HCT116 (cell line): ENCODE results near the gene UBE3D. TPM values are rescaled to one million over a fixed set of nuclear protein-coding genes. Genes with fewer than 3 reads are reported as not detected.

Experiments
- ATAC-seq: fragments of 200-7000 bp; cut with Tn5 transposase; 2 replicates; pipeline ENCODE4 v1.9.1; 2020; ENCODE audit warnings: mild to moderate bottlenecking, moderate library complexity
- BruUV-seq: library from RNA; stranded (reverse); fragments of 400-500 nt; replicated peaks from 2 replicates; lab custom pipeline; 2021; lab: Mats Ljungman, UMichigan
- CTCF ChIA-PET: fragments of 300-600 bp; sonication (Branson Sonifier 250); formaldehyde crosslinking; loops from one replicate; lab custom pipeline; 2021; ENCODE audit warnings: antibody characterized with exemption; lab: Charles Lee
- POLR2A ChIA-PET: fragments of 300-600, 350-600 bp; sonication (Branson Sonifier 250); formaldehyde crosslinking; loops from one replicate; lab custom pipeline; 2021; ENCODE audit warnings: antibody characterized with exemption; lab: Charles Lee
- RAD21 ChIA-PET, 2 experiments: fragments of 300-600 bp; sonication (Branson Sonifier 250); formaldehyde crosslinking; loops; one replicate each; lab custom pipeline; 2023; ENCODE audit warnings: low total read pairs in 2 of 2; ENCODE audit not compliant: uncharacterized antibody in 2 of 2, unreplicated experiment in 2 of 2, low non-redundant PET in 1 of 2; lab: Charles Lee
- DNase-seq: peaks from one replicate; pipeline ENCODE4 v3.0.0-alpha.2; 2010; ENCODE audit warnings: low read depth, low spot score
- H2AFZ ChIP-seq: fragments of 200-600 bp; shearing (Covaris generic), sonication (generic); 2 replicates; pipeline ENCODE4 v1.6.1; 2017; ENCODE audit warnings: low read depth, mixed run types, mixed read lengths, antibody characterized with exemption, low read length; ENCODE audit not compliant: poor library complexity, severe bottlenecking
- H3K27ac ChIP-seq: 2 replicates; pipeline ENCODE4 v1.5.1; 2012; ENCODE audit warnings: low read depth, low read length
- H3K27me3 ChIP-seq: fragments of 200-600 bp; sonication (generic); 2 replicates; pipeline ENCODE4 v1.6.1; 2016; ENCODE audit warnings: mixed run types, low read length, mixed read lengths; ENCODE audit not compliant: insufficient read depth
- H3K36me3 ChIP-seq, 2 experiments: fragments of 200-500 bp in 1 of 2; fragments of 200-600 bp in 1 of 2; sonication (Bioruptor generic) in 1 of 2; sonication (generic) in 1 of 2; 2 replicates each; pipeline versions ENCODE4 v1.5.1 to v1.6.1; 2014 to 2016; ENCODE audit warnings: low read length in 2 of 2, inconsistent platforms in 1 of 2, mixed read lengths in 1 of 2, mixed run types in 1 of 2; ENCODE audit not compliant: insufficient read depth in 2 of 2, control insufficient read depth in 1 of 2
- H3K4me1 ChIP-seq, 2 experiments: fragments of 200-600 bp in 1 of 2; sonication (generic) in 1 of 2; 2 replicates each; pipeline versions ENCODE4 v1.5.1 to v1.6.1; 2012 to 2017; ENCODE audit warnings: low read length in 2 of 2, inconsistent platforms in 1 of 2, mild to moderate bottlenecking in 1 of 2, mixed read lengths in 1 of 2, mixed run types in 1 of 2, moderate library complexity in 1 of 2; ENCODE audit not compliant: insufficient read depth in 2 of 2, control insufficient read depth in 1 of 2
- H3K4me2 ChIP-seq: fragments of 200-600 bp; sonication (generic); 2 replicates; pipeline ENCODE4 v1.6.1; 2017; ENCODE audit warnings: mixed run types, low read length, mixed read lengths
- H3K4me3 ChIP-seq, 2 experiments: fragments of 200-600 bp in 1 of 2; sonication (generic) in 1 of 2; replicated peaks in 1 of 2; 2 replicates each; pipeline ENCODE4 v1.5.1; 2011 to 2016; ENCODE audit warnings: low read length in 2 of 2, control low read depth in 1 of 2, low read depth in 1 of 2, mild to moderate bottlenecking in 1 of 2, mixed read lengths in 1 of 2, mixed run types in 1 of 2
- H3K79me2 ChIP-seq: fragments of 200-600 bp; sonication (generic); 2 replicates; pipeline ENCODE4 v1.6.1; 2017; ENCODE audit warnings: mild to moderate bottlenecking, mixed run types, low read length, moderate library complexity, mixed read lengths; ENCODE audit not compliant: insufficient read depth
- H3K9ac ChIP-seq: fragments of 200-600 bp; sonication (generic); 2 replicates; pipeline ENCODE4 v1.6.1; 2016; ENCODE audit warnings: low read length, mixed read lengths
- H3K9me2 ChIP-seq: fragments of 200-600 bp; sonication (generic), shearing (Covaris generic); 2 replicates; pipeline ENCODE4 v1.6.1; 2017; ENCODE audit warnings: mixed run types, mild to moderate bottlenecking, moderate library complexity; ENCODE audit not compliant: insufficient read depth
- H3K9me3 ChIP-seq, 2 experiments: fragments of 200-500 bp in 1 of 2; fragments of 200-600 bp in 1 of 2; sonication (Bioruptor generic) in 1 of 2; sonication (generic) in 1 of 2; 2 replicates each; pipeline ENCODE4 v1.6.1; 2014 to 2017; ENCODE audit warnings: low read length in 2 of 2, mixed read lengths in 2 of 2, inconsistent platforms in 1 of 2, low read depth in 1 of 2, mild to moderate bottlenecking in 1 of 2, mixed run types in 1 of 2, moderate library complexity in 1 of 2; ENCODE audit not compliant: control insufficient read depth in 1 of 2, insufficient read depth in 1 of 2
- H4K20me1 ChIP-seq: fragments of 200-600 bp; sonication (generic), shearing (Covaris generic); 2 replicates; pipeline ENCODE4 v1.6.1; 2017; ENCODE audit warnings: mixed run types, mild to moderate bottlenecking, moderate library complexity; ENCODE audit not compliant: insufficient read depth
- CBX3 ChIP-seq: IDR thresholded peaks from 2 replicates; pipeline ENCODE4 v1.6.1; 2012; ENCODE audit warnings: low read depth
- EGR1 ChIP-seq: IDR thresholded peaks from 2 replicates; pipeline ENCODE4 v1.6.1; 2012; ENCODE audit warnings: low read depth
- FOSL1 ChIP-seq: IDR thresholded peaks from 2 replicates; pipeline ENCODE4 v1.6.1; 2012; ENCODE audit warnings: low read depth
- JUND ChIP-seq: IDR thresholded peaks from 2 replicates; pipeline ENCODE4 v1.6.1; 2012
- MAX ChIP-seq: IDR thresholded peaks from 2 replicates; pipeline ENCODE4 v1.6.1; 2012
- POLR2A ChIP-seq: IDR thresholded peaks from 2 replicates; pipeline ENCODE4 v1.7.0; 2011; ENCODE audit warnings: borderline replicate concordance; ENCODE audit not compliant: insufficient read depth, insufficient read length; ENCODE audit errors: extremely low read depth
- POLR2AphosphoS5 ChIP-seq: IDR thresholded peaks from 2 replicates; pipeline ENCODE4 v1.6.1; 2011; ENCODE audit warnings: mild to moderate bottlenecking, low read depth, low read length, moderate library complexity
- REST ChIP-seq: IDR thresholded peaks from 2 replicates; pipeline ENCODE4 v1.6.1; 2012; ENCODE audit warnings: low read depth
- SIN3A ChIP-seq: IDR thresholded peaks from 2 replicates; pipeline ENCODE4 v1.6.1; 2012; ENCODE audit warnings: low read depth
- SP1 ChIP-seq: IDR thresholded peaks from 2 replicates; pipeline ENCODE4 v1.6.1; 2012; ENCODE audit warnings: low read depth
- TCF7L2 ChIP-seq: IDR thresholded peaks from 2 replicates; pipeline ENCODE4 v1.7.0; 2011; ENCODE audit warnings: borderline replicate concordance, inconsistent platforms; ENCODE audit not compliant: insufficient read depth, insufficient read length; ENCODE audit errors: extremely low read depth
- YY1 ChIP-seq: IDR thresholded peaks from 2 replicates; pipeline ENCODE4 v1.6.1; 2011; ENCODE audit warnings: low read length, low read depth, moderate library complexity, mild to moderate bottlenecking; ENCODE audit not compliant: insufficient replicate concordance; ENCODE audit errors: extremely low read depth
- ZFX ChIP-seq: fragments of 450-650 bp; IDR thresholded peaks from 2 replicates; pipeline ENCODE4 v1.6.1; 2017
- ZNF274 ChIP-seq: fragments of 200-500 bp; sonication (Bioruptor generic); IDR thresholded peaks from 2 replicates; pipeline ENCODE4 v1.6.1; 2014; ENCODE audit warnings: mild to moderate bottlenecking, low read depth, low read length, inconsistent platforms
- intact Hi-C: fragments of 100-400 bp; cut with micrococcal nuclease; formaldehyde crosslinking; loops from 2 replicates; pipeline ENCODE4 v1.10.0; 2022
- total RNA-seq: library from RNA; stranded (reverse); gene quantifications from one replicate; pipeline ENCODE4 v1.2.1, GENCODE V29; 2021; ENCODE audit not compliant: unreplicated experiment
- TF ChIP-seq, protein P1 (sequence below): IDR thresholded peaks from 2 replicates; pipeline ENCODE4 v1.6.1; 2011; ENCODE audit warnings: mild to moderate bottlenecking, low read length, moderate library complexity; ENCODE audit not compliant: insufficient replicate concordance; ENCODE audit errors: extremely low read depth

The UBE3D gene
- total RNA-seq, 1 experiment from 2014 or later = 9.0 TPM

GRCh38 chr6:83047065-83047754, 18.4 kb downstream of the UBE3D start:
- ATAC-seq (no peak), DNase-seq (no peak)
- peaks cover 0 to 7% of the 10 kb centered on the region in 2 experiments; a peak in 2 of 4 replicates for H3K36me3 ChIP-seq
- no peaks in the 10 kb centered on the region; a peak in 1 of 4 replicates for H3K4me1 ChIP-seq
- BruUV-seq = no TSS peak
- no peaks in the 10 kb centered on the region for H4K20me1 ChIP-seq
- TF ChIP-seq POLR2AphosphoS5 (no peak), SP1 (no peak), ZFX (no peak), REST (no peak), SIN3A (no peak), EGR1 (no peak), JUND (no peak), CBX3 (no peak), YY1 (no peak), ZNF274 (no peak), FOSL1 (no peak), POLR2A (no peak), MAX (no peak), TCF7L2 (no peak)
- TF ChIP-seq, protein P1, sequence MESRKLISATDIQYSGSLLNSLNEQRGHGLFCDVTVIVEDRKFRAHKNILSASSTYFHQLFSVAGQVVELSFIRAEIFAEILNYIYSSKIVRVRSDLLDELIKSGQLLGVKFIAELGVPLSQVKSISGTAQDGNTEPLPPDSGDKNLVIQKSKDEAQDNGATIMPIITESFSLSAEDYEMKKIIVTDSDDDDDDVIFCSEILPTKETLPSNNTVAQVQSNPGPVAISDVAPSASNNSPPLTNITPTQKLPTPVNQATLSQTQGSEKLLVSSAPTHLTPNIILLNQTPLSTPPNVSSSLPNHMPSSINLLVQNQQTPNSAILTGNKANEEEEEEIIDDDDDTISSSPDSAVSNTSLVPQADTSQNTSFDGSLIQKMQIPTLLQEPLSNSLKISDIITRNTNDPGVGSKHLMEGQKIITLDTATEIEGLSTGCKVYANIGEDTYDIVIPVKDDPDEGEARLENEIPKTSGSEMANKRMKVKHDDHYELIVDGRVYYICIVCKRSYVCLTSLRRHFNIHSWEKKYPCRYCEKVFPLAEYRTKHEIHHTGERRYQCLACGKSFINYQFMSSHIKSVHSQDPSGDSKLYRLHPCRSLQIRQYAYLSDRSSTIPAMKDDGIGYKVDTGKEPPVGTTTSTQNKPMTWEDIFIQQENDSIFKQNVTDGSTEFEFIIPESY = no peak
- intact Hi-C loops = no loop called here
- H3K4me2 ChIP-seq = no peak overlapping the region
- no peaks in the 10 kb centered on the region for H3K9me3 ChIP-seq
- POLR2A ChIA-PET = no interaction called here
- H3K27ac ChIP-seq = no peak overlapping the region
- no peaks in the 10 kb centered on the region for H3K9me2 ChIP-seq
- H3K4me3 ChIP-seq = no peak overlapping the region
- CTCF ChIA-PET = interaction anchor here (0.9 kb wide), 1 partner anchor 20 kb away, joined by 4 read pairs; the partner anchor contains the start of gene DOP1A
- RAD21 ChIA-PET = no interaction called here
- no peaks in the 10 kb centered on the region for H3K27me3 ChIP-seq
- H2AFZ ChIP-seq = no peak overlapping the region
- H3K9ac ChIP-seq = no peak overlapping the region
- peaks cover 3% of the 10 kb centered on the region; the same call in 1 of the 2 replicates for H3K79me2 ChIP-seq
